GM12878 (cell line): ENCODE measurements around the gene SEMA3D. TPM values are rescaled to one million over a fixed set of nuclear protein-coding genes. Genes with fewer than 3 reads are reported as not detected.

ENCODE experiments used
- ATAC-seq: fragments of 200-7000 bp; cut with Tn5 transposase; 3 replicates; pipeline ENCODE4 v1.9.1; 2020; ENCODE audit warnings: mild to moderate bottlenecking, moderate library complexity
- BruUV-seq: library from RNA; stranded (reverse); fragments of 400-500 nt; replicated peaks from 2 replicates; lab custom pipeline; 2021; lab: Mats Ljungman, UMichigan
- CTCF ChIA-PET: fragments of 300-600 bp; sonication (Branson Sonifier 250); formaldehyde crosslinking; extraction: SDS; loops from one replicate; lab custom pipeline; 2021; ENCODE audit warnings: inconsistent platforms; lab: Yijun Ruan, JAX
- POLR2A ChIA-PET: fragments of 350-600 bp; formaldehyde crosslinking; extraction: SDS; loops from one replicate; lab custom pipeline; 2021; ENCODE audit warnings: inconsistent platforms; lab: Charles Lee
- RAD21 ChIA-PET: fragments of 300-600 bp; sonication (Branson Sonifier 250); formaldehyde crosslinking; loops from one replicate; lab custom pipeline; 2023; ENCODE audit warnings: antibody characterized with exemption; ENCODE audit not compliant: unreplicated experiment; lab: Charles Lee
- SMC1A ChIA-PET: fragments of 300-600 bp; sonication (Branson Sonifier 250); formaldehyde crosslinking; loops from one replicate; lab custom pipeline; 2023; ENCODE audit not compliant: unreplicated experiment, uncharacterized antibody; lab: Charles Lee
- DNase-seq: peaks from one replicate; pipeline ENCODE4 v3.0.0-alpha.2; 2011; ENCODE audit warnings: low read depth, low spot score
- FAIRE-seq: peaks from 3 replicates; lab custom pipeline; 2011; peaks lifted over from hg19 to GRCh38; lab: Jason Lieb, UNC
- H2AFZ ChIP-seq: 2 replicates; pipeline ENCODE4 v1.6.0; 2011; ENCODE audit warnings: low read depth, low read length, control low read depth; ENCODE audit not compliant: control insufficient read depth
- H3K27ac ChIP-seq: 2 replicates; pipeline ENCODE4 v1.5.1; 2011; ENCODE audit warnings: control low read depth; ENCODE audit not compliant: control insufficient read depth, insufficient read depth
- H3K27me3 ChIP-seq, 2 experiments: replicated peaks in 1 of 2; 2 replicates each; pipeline versions ENCODE4 v1.6.0 to v1.6.1; 2011; ENCODE audit warnings: low read length in 1 of 2; ENCODE audit not compliant: control insufficient read depth in 2 of 2, insufficient read depth in 2 of 2
- H3K36me3 ChIP-seq, 2 experiments: 2 replicates each; pipeline ENCODE4 v1.5.1; 2011; ENCODE audit warnings: low read length in 1 of 2; ENCODE audit not compliant: control insufficient read depth in 2 of 2, insufficient read depth in 2 of 2
- H3K4me1 ChIP-seq: 2 replicates; pipeline ENCODE4 v1.6.1; 2011; ENCODE audit warnings: mild to moderate bottlenecking, low read length, moderate library complexity, mixed read lengths; ENCODE audit not compliant: control insufficient read depth, insufficient read depth
- H3K4me2 ChIP-seq: 2 replicates; pipeline ENCODE4 v1.6.0; 2011; ENCODE audit warnings: control low read depth; ENCODE audit not compliant: control insufficient read depth, insufficient read depth
- H3K4me3 ChIP-seq: fragments of 200-600 bp; sonication (generic); 2 replicates; pipeline ENCODE4 v1.5.1; 2016
- H3K79me2 ChIP-seq: 2 replicates; pipeline ENCODE4 v1.6.0; 2011; ENCODE audit warnings: low read length; ENCODE audit not compliant: control insufficient read depth, insufficient read depth
- H3K9ac ChIP-seq: 2 replicates; pipeline ENCODE4 v1.8.0; 2011; ENCODE audit warnings: low read length, control low read depth, mixed read lengths; ENCODE audit not compliant: control insufficient read depth, insufficient read depth
- H3K9me3 ChIP-seq: replicated peaks from 3 replicates; pipeline ENCODE4 v1.5.1; 2011; ENCODE audit warnings: mild to moderate bottlenecking, low read length; ENCODE audit not compliant: control insufficient read depth, insufficient read depth
- H4K20me1 ChIP-seq: 2 replicates; pipeline ENCODE4 v1.6.0; 2011; ENCODE audit not compliant: control insufficient read depth, insufficient read depth
- BRCA1 ChIP-seq: IDR thresholded peaks from 2 replicates; pipeline ENCODE4 v1.6.1; 2011; ENCODE audit warnings: low read depth, low read length, improper control_type of control experiment
- EED ChIP-seq: sonication (generic); IDR thresholded peaks from 2 replicates; pipeline ENCODE4 v1.6.1; 2016; ENCODE audit warnings: antibody characterized with exemption, low read depth
- FOS ChIP-seq: IDR thresholded peaks from 3 replicates; pipeline ENCODE4 v1.6.1; 2011; ENCODE audit warnings: borderline replicate concordance; ENCODE audit not compliant: insufficient read length; ENCODE audit errors: extremely low read depth
- HDAC2 ChIP-seq: fragments of 200-600 bp; sonication (generic); IDR thresholded peaks from 2 replicates; pipeline ENCODE4 v1.6.1; 2017
- KLF5 ChIP-seq: fragments of 450-650 bp; IDR thresholded peaks from 2 replicates; pipeline ENCODE4 v1.6.1; 2014; ENCODE audit warnings: mild to moderate bottlenecking; ENCODE audit not compliant: partially characterized antibody
- NFYB ChIP-seq: IDR thresholded peaks from 2 replicates; pipeline ENCODE4 v1.6.1; 2011; ENCODE audit warnings: low read depth, mild to moderate bottlenecking, low read length, improper control_type of control experiment, moderate library complexity; ENCODE audit not compliant: insufficient read depth
- NR2F1 ChIP-seq: fragments of 450-650 bp; conservative IDR thresholded peaks from 2 replicates; pipeline ENCODE4 v1.6.1; 2017; ENCODE audit warnings: mild to moderate bottlenecking
- REST ChIP-seq: IDR thresholded peaks from 2 replicates; pipeline ENCODE4 v1.6.1; 2012; ENCODE audit warnings: mild to moderate bottlenecking, low read depth, low read length
- SUZ12 ChIP-seq: fragments of 200-600 bp; sonication (generic); IDR thresholded peaks from one replicate; pipeline ENCODE4 v1.6.1; 2018; ENCODE audit warnings: antibody characterized with exemption, mild to moderate bottlenecking; ENCODE audit not compliant: unreplicated experiment
- TAF1 ChIP-seq: IDR thresholded peaks from 2 replicates; pipeline ENCODE4 v1.6.1; 2011; ENCODE audit warnings: mild to moderate bottlenecking, low read depth, low read length, borderline replicate concordance
- TCF12 ChIP-seq: IDR thresholded peaks from 2 replicates; pipeline ENCODE4 v1.6.1; 2011; ENCODE audit warnings: low read depth, mild to moderate bottlenecking, low read length
- USF1 ChIP-seq: IDR thresholded peaks from 2 replicates; pipeline ENCODE4 v1.6.1; 2011; ENCODE audit warnings: borderline replicate concordance, low read depth, mild to moderate bottlenecking, moderate library complexity, mixed read lengths, low read length; ENCODE audit not compliant: insufficient read depth; ENCODE audit errors: extremely low read length
- YY1 ChIP-seq: IDR thresholded peaks from 2 replicates; pipeline ENCODE4 v1.6.1; 2011; ENCODE audit warnings: low read depth, mild to moderate bottlenecking, low read length
- ZNF24 ChIP-seq: fragments of 450-650 bp; IDR thresholded peaks from 2 replicates; pipeline ENCODE4 v1.6.1; 2017; ENCODE audit warnings: antibody characterized with exemption, mild to moderate bottlenecking
- ZZZ3 ChIP-seq: IDR thresholded peaks from 2 replicates; pipeline ENCODE4 v1.6.1; 2011; ENCODE audit warnings: low read depth; ENCODE audit not compliant: control insufficient read depth, insufficient read length
- WGBS: methylation state at CpG from one replicate; pipeline ENCODE4 v1.1.6; 2016; ENCODE audit warnings: low lambda C conversion rate; ENCODE audit not compliant: insufficient replicate concordance, insufficient coverage; ENCODE audit errors: missing lambda C conversion rate; 5-methylcytosine and 5-hydroxymethylcytosine counted together
- in situ Hi-C: fragments of 300-500 bp; cut with MboI; formaldehyde crosslinking; loops from 9 replicates; pipeline ENCODE4 v1.14.3; 2018; ENCODE audit warnings: mixed read lengths
- intact Hi-C: fragments of 100-400 bp; cut with micrococcal nuclease; formaldehyde crosslinking; loops from one replicate; pipeline ENCODE4 v1.14.2; 2022; ENCODE audit not compliant: unreplicated experiment
- polyA plus RNA-seq, 11 experiments: library from polyadenylated mRNA; depleted of rRNA in 4 of 11; unstranded in 6 of 11; stranded (reverse) in 5 of 11; fragments of >200 nt; fragmentation: Nextera tagmentation in 4 of 11; fragmentation: Illumina TruSeq in 1 of 11; extraction: Ambion mirVana in 4 of 11; extraction: Trizol in 1 of 11; gene quantifications; 1 replicate in 1 of 11; 2 replicates in 10 of 11; pipeline versions ENCODE4 v1.2.1 to v1.2.3, GENCODE V29; 2011 to 2016; ENCODE audit warnings: inconsistent platforms in 2 of 11, missing spikeins in 2 of 11, low read depth in 1 of 11
- total RNA-seq, 4 experiments: library from RNA; depleted of rRNA in 3 of 4; stranded (reverse); fragments of >200 nt in 3 of 4; fragmentation: Illumina TruSeq in 1 of 4; extraction: Trizol in 1 of 4; gene quantifications; 2 replicates each; pipeline versions ENCODE4 v1.2.1 to v1.2.3, GENCODE V29; 2013 to 2021
- TF ChIP-seq, protein P1 (sequence below): IDR thresholded peaks from 2 replicates; pipeline ENCODE4 v1.6.1; 2012; ENCODE audit warnings: low read depth, low read length, improper control_type of control experiment
- TF ChIP-seq, protein P2 (sequence below): IDR thresholded peaks from 2 replicates; pipeline ENCODE4 v1.6.1; 2011; ENCODE audit warnings: borderline replicate concordance, low read depth, mild to moderate bottlenecking, moderate library complexity, low read length; ENCODE audit not compliant: insufficient read depth, poor library complexity, severe bottlenecking

SEMA3D gene
- total and polyA plus RNA-seq, 10 of the 15 experiments (the other 5 are each of a cell fraction or from before 2014, with no cell fraction given): 0.04 TPM; not detected in 9

- ChIA-PET SMC1A (no interaction called here), CTCF (interaction anchor here (1.0 kb wide), 1 partner anchor 56 kb away, joined by 3 read pairs; no protein-coding TSS in a partner anchor), RAD21 (no interaction called here), POLR2A (no interaction called here)
- no peak overlapping the region for H2AFZ ChIP-seq
- intact Hi-C loops (no loop called here), in situ Hi-C loops (no loop called here)
- no peaks in the 10 kb centered on the region for H3K4me1 ChIP-seq
- H3K9me3 ChIP-seq: no peaks in the 10 kb centered on the region
- H3K27me3 ChIP-seq: no peaks in the 10 kb centered on the region
- 0% methylated on average over 1 of the region's 1 CpG for WGBS
- DNase-seq (no peak), FAIRE-seq (no peak)
- H3K4me2 ChIP-seq: no peak overlapping the region
- BruUV-seq: no TSS peak
- no peak overlapping the region for H3K27ac ChIP-seq
- H4K20me1 ChIP-seq: no peaks in the 10 kb centered on the region
- H3K79me2 ChIP-seq: no peaks in the 10 kb centered on the region
- TF ChIP-seq, protein P1, sequence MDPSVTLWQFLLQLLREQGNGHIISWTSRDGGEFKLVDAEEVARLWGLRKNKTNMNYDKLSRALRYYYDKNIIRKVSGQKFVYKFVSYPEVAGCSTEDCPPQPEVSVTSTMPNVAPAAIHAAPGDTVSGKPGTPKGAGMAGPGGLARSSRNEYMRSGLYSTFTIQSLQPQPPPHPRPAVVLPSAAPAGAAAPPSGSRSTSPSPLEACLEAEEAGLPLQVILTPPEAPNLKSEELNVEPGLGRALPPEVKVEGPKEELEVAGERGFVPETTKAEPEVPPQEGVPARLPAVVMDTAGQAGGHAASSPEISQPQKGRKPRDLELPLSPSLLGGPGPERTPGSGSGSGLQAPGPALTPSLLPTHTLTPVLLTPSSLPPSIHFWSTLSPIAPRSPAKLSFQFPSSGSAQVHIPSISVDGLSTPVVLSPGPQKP: no peak
- TF ChIP-seq REST (no peak), ZZZ3 (no peak), SUZ12 (no peak), EED (no peak), BRCA1 (no peak), USF1 (no peak), NR2F1 (no peak), TCF12 (no peak), YY1 (no peak), ZNF24 (no peak), HDAC2 (no peak), KLF5 (no peak), TAF1 (no peak), FOS (no peak), NFYB (no peak)
- TF ChIP-seq, protein P2, sequence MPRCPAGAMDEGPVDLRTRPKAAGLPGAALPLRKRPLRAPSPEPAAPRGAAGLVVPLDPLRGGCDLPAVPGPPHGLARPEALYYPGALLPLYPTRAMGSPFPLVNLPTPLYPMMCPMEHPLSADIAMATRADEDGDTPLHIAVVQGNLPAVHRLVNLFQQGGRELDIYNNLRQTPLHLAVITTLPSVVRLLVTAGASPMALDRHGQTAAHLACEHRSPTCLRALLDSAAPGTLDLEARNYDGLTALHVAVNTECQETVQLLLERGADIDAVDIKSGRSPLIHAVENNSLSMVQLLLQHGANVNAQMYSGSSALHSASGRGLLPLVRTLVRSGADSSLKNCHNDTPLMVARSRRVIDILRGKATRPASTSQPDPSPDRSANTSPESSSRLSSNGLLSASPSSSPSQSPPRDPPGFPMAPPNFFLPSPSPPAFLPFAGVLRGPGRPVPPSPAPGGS: no peak
- TF ChIP-seq, all 136 proteins: peak for 0
- H3K9ac ChIP-seq: no peak overlapping the region
- no peak overlapping the region for H3K4me3 ChIP-seq
- no peak for ATAC-seq
- H3K36me3 ChIP-seq: no peaks in the 10 kb centered on the region
Measured at GRCh38 chr7:85097844-85098243, 89.0 kb downstream of the SEMA3D start.
